Activated CD4-positive, alpha-beta memory T cell treated with anti-CD3 and anti-CD28 coated beads for 36 hours (primary cell): Measurements from ENCODE around the gene UBE2G1. TPM values are rescaled to one million over a fixed set of nuclear protein-coding genes. Genes with fewer than 3 reads are reported as not detected.
"Not testable (repeated sequence)": the region's sequence is repeated elsewhere in the genome, so short reads cannot be mapped to it uniquely, and the experiment has no call there.

ENCODE experiments used
- CTCF ChIA-PET: fragments of 350-600 bp; sonication (Branson Sonifier 250); formaldehyde crosslinking; loops from one replicate; lab custom pipeline; 2021; ENCODE audit warnings: antibody characterized with exemption, inconsistent platforms; lab: Charles Lee
- POLR2A ChIA-PET: fragments of 350-600 bp; sonication (Branson Sonifier 250); formaldehyde crosslinking; loops from one replicate; lab custom pipeline; 2021; ENCODE audit warnings: antibody characterized with exemption; lab: Charles Lee
- DNase-seq: peaks from one replicate; pipeline ENCODE4 v3.0.0-alpha.2; 2020
- H3K27ac Mint-ChIP-seq: one replicate; pipeline ENCODE4 v1.8.0; 2021; ENCODE audit warnings: mixed read lengths
- H3K27me3 Mint-ChIP-seq: one replicate; pipeline ENCODE4 v1.8.0; 2021; ENCODE audit warnings: mixed read lengths
- H3K36me3 Mint-ChIP-seq: one replicate; pipeline ENCODE4 v1.8.0; 2021; ENCODE audit warnings: mixed read lengths
- H3K4me1 Mint-ChIP-seq: one replicate; pipeline ENCODE4 v1.8.0; 2021; ENCODE audit warnings: low read depth, mixed read lengths
- H3K4me3 Mint-ChIP-seq: one replicate; pipeline ENCODE4 v1.8.0; 2021; ENCODE audit warnings: mild to moderate bottlenecking, mixed read lengths
- H3K9me3 Mint-ChIP-seq: one replicate; pipeline ENCODE4 v1.8.0; 2021; ENCODE audit warnings: mixed read lengths
- intact Hi-C: fragments of 100-400 bp; cut with micrococcal nuclease; formaldehyde crosslinking; loops from one replicate; pipeline ENCODE4 v1.15.1; 2023
- total RNA-seq, 2 experiments: library from RNA; stranded (reverse); gene quantifications; one replicate each; pipeline ENCODE4 v1.2.3, GENCODE V29; 2021

UBE2G1 gene
- total RNA-seq, 2 experiments from 2014 or later = 54.4 to 57.6 TPM

DNA sequence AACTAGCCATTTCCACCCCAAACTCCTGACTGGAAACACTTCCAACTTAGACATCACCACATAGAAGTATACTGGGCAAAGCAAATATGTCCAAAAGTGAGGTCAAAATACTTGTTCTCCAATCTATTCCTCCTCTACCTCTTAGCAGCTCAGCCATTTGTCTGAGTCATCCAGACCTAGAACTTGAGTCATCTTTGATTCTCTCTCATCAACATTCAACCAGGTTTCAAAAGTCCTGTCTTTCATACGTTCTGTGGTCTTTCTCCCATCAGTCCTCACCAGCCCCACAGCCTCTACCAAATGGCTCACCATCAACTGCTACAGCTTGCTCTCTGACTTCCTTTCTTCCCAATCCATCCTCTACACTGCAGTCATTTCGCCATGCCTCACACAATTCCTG, 109.5 kb downstream of the UBE2G1 start:
- peaks cover 42% of the 10 kb centered on the region for H3K4me1 Mint-ChIP-seq
- POLR2A ChIA-PET = no interaction called here
- CTCF ChIA-PET = interaction anchor here (0.9 to 1.6 kb wide), 3 partner anchors 8 to 57 kb away, joined by 3 to 6 read pairs (median 4); no protein-coding TSS in a partner anchor
- H3K27ac Mint-ChIP-seq = no peak overlapping the region
- peaks cover 9% of the 10 kb centered on the region for H3K9me3 Mint-ChIP-seq
- H3K27me3 Mint-ChIP-seq = no peaks in the 10 kb centered on the region
- no peak for DNase-seq
- H3K4me3 Mint-ChIP-seq = no peak overlapping the region
- H3K36me3 Mint-ChIP-seq = peaks cover 23% of the 10 kb centered on the region
- intact Hi-C loops = no loop called here

GRCh38 chr17:4255271-4255670, 111.2 kb downstream of the UBE2G1 start:
- CTCF ChIA-PET, intact Hi-C loops, H3K9me3 Mint-ChIP-seq, H3K27ac Mint-ChIP-seq, POLR2A ChIA-PET, H3K4me3 Mint-ChIP-seq, DNase-seq, H3K27me3 Mint-ChIP-seq: not testable (repeated sequence)
- H3K36me3 Mint-ChIP-seq = peaks cover 19% of the 10 kb centered on the region
- peaks cover 44% of the 10 kb centered on the region for H3K4me1 Mint-ChIP-seq

DNA sequence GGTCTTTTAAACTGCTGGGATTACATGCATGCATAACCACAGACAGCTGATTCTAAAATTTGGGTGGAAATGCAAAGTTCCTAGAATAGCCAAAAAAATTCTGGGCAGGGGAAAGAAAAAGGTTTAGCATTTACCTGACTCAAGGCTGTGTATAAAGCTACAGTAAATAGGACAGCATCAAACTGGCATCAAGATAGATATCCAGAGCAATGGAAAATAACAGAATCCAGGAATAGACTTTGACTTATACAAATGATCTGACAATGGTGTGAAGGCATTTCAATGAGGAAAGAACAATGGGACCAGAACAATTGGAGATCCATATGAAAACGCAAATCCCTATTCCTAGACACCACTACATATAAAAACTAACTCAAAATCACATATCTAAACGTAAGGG, 115.6 kb downstream of the UBE2G1 start:
- DNase-seq = no peak
- Mint-ChIP-seq H3K36me3 (peaks cover 5% of the 10 kb centered on the region), H3K9me3 (no peaks in the 10 kb centered on the region), H3K27me3 (no peaks in the 10 kb centered on the region), H3K4me3 (no peak overlapping the region), H3K4me1 (peaks cover 52% of the 10 kb centered on the region), H3K27ac (no peak overlapping the region)
- ChIA-PET POLR2A (interaction anchor here (0.7 kb wide), 1 partner anchor 330 kb away, joined by 5 read pairs; no protein-coding TSS in a partner anchor), CTCF (interaction anchor here (0.5 to 3.0 kb wide), 4 partner anchors 35 to 170 kb away, joined by 3 to 17 read pairs (median 4); no protein-coding TSS in a partner anchor)
- intact Hi-C loops = no loop called here

GRCh38 chr17:4249452-4250029, 116.9 kb downstream of the UBE2G1 start:
- no peak overlapping the region for H3K4me3 Mint-ChIP-seq

GRCh38 chr17:4248504-4249277, 117.8 kb downstream of the UBE2G1 start:
- Mint-ChIP-seq H3K36me3 (peaks cover 2% of the 10 kb centered on the region), H3K9me3 (no peaks in the 10 kb centered on the region), H3K27me3 (no peaks in the 10 kb centered on the region), H3K27ac (no peak overlapping the region), H3K4me3 (no peak overlapping the region), H3K4me1 (peaks cover 47% of the 10 kb centered on the region)
- no peak for DNase-seq
- intact Hi-C loops = no loop called here
- ChIA-PET POLR2A (interaction anchor here (1.3 kb wide), 1 partner anchor 15 kb away, joined by 3 read pairs; the partner anchor contains the start of gene ANKFY1), CTCF (interaction anchor here (0.7 to 3.3 kb wide), 10 partner anchors 8 to 172 kb away, joined by 3 to 18 read pairs (median 4); no protein-coding TSS in a partner anchor)

More at GRCh38 chr17:4249452-4250029, 116.9 kb downstream of the UBE2G1 start:
- DNase-seq = no peak
- Mint-ChIP-seq H3K4me1 (peaks cover 48% of the 10 kb centered on the region), H3K9me3 (no peaks in the 10 kb centered on the region), H3K27me3 (no peaks in the 10 kb centered on the region), H3K36me3 (peaks cover 2% of the 10 kb centered on the region), H3K27ac (no peak overlapping the region)
- intact Hi-C loops = no loop called here
- POLR2A ChIA-PET = interaction anchor here (1.3 kb wide), 2 partner anchors 14 to 106 kb away, joined by 3 to 6 read pairs; partner anchors contain the start of gene ANKFY1
- CTCF ChIA-PET = interaction anchor here (0.6 to 3.3 kb wide), 11 partner anchors 8 to 171 kb away, joined by 3 to 18 read pairs (median 5); no protein-coding TSS in a partner anchor

GRCh38 chr17:4247971-4248388, 118.5 kb downstream of the UBE2G1 start:
- Mint-ChIP-seq H3K27ac (no peak overlapping the region), H3K4me3 (no peak overlapping the region), H3K9me3 (no peaks in the 10 kb centered on the region), H3K4me1 (peaks cover 42% of the 10 kb centered on the region), H3K27me3 (no peaks in the 10 kb centered on the region), H3K36me3 (peaks cover 2% of the 10 kb centered on the region)
- no peak for DNase-seq
- POLR2A ChIA-PET = no interaction called here
- CTCF ChIA-PET = interaction anchor here (1.2 to 3.3 kb wide), 2 partner anchors 12 to 15 kb away, joined by 3 to 18 read pairs; no protein-coding TSS in a partner anchor
- intact Hi-C loops = no loop called here

DNA sequence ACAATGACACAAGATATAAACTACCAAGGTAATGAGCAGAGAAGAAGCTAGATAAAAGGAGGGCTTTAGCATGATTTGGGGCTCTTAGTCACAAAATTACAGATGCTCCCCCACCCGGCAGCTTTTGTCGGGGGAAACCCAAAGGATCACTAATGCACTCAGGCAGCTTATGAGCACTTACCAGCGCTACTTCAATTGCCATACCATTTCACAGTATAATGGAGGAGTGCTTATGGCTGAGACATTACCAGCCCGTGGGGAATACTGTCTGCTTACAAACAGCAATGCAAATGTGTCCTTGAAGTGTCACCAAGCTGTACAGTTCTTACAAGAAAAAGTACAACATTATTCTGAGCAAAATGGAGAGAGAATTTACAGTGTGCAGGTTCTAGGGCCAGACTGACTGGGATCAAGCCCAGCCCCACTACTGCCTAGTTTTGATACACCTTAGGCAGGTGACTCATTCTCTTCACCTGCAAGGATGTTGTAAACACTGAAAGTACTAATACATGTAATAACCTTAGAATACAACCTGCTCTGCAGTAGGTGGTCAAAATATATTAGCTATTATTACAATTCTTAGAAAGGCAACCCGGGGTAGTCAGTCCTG, 119.0 kb downstream of the UBE2G1 start:
- intact Hi-C loops = no loop called here
- peaks cover 2% of the 10 kb centered on the region for H3K36me3 Mint-ChIP-seq
- no peak for DNase-seq
- ChIA-PET POLR2A (no interaction called here), CTCF (interaction anchor here (0.9 to 3.3 kb wide), 4 partner anchors 10 to 48 kb away, joined by 3 to 18 read pairs (median 3); no protein-coding TSS in a partner anchor)
- H3K27ac Mint-ChIP-seq = no peak overlapping the region
- no peaks in the 10 kb centered on the region for H3K27me3 Mint-ChIP-seq
- peaks cover 40% of the 10 kb centered on the region for H3K4me1 Mint-ChIP-seq
- no peak overlapping the region for H3K4me3 Mint-ChIP-seq
- H3K9me3 Mint-ChIP-seq = no peaks in the 10 kb centered on the region

DNA sequence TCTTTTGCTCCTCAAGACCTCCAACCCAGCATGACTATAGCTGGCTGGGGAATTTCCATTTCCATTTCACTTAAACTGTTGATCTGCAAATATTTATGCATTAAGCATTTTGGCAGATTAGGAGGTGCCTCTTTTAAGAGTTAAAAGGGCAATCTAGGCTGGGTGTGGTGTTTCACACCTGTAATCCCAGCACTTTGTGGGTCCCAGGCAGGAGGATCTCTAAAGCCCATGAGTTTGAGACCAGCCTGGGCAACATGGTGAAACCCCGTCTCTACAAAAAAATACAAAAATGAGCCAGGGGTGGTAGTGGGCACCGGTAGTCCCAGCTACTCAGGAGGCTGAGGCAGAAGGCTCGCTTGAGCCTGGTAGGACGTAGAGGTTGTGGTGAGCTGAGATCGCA, 119.8 kb downstream of the UBE2G1 start:
- intact Hi-C loops = no loop called here
- peaks cover 38% of the 10 kb centered on the region for H3K4me1 Mint-ChIP-seq
- no peak overlapping the region for H3K4me3 Mint-ChIP-seq
- H3K27me3 Mint-ChIP-seq = no peaks in the 10 kb centered on the region
- H3K9me3 Mint-ChIP-seq = no peaks in the 10 kb centered on the region
- no peak for DNase-seq
- CTCF ChIA-PET = interaction anchor here (0.7 to 1.5 kb wide), 4 partner anchors 10 to 47 kb away, joined by 3 to 5 read pairs (median 3); no protein-coding TSS in a partner anchor
- peaks cover 2% of the 10 kb centered on the region for H3K36me3 Mint-ChIP-seq
- H3K27ac Mint-ChIP-seq = no peak overlapping the region
- POLR2A ChIA-PET = no interaction called here

DNA sequence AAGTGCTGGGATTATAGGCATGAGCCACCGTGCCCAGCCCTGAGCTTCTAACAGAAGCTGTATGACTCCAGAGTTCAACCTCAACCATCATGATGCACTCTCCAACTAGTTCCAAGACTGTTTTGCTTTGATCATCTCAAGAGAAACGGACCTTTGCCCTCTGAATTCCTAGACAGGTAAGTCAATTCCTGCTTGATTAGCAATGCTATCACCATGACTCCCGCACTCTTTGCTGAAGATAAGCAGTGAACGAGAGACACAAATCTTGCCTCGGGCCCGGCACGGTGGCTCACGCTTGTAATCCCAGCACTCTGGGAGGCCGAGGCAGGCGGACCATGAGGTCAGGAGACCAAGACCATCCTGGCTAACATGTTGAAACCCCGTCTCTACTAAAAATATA, 124.9 kb downstream of the UBE2G1 start:
- no peak overlapping the region for H3K27ac Mint-ChIP-seq
- H3K36me3 Mint-ChIP-seq = peaks cover 11% of the 10 kb centered on the region
- H3K9me3 Mint-ChIP-seq = no peaks in the 10 kb centered on the region
- POLR2A ChIA-PET = no interaction called here
- CTCF ChIA-PET = interaction anchor here (0.6 to 1.0 kb wide), 3 partner anchors 41 to 591 kb away, joined by 3 read pairs; no protein-coding TSS in a partner anchor
- peaks cover 3% of the 10 kb centered on the region for H3K4me1 Mint-ChIP-seq
- no peaks in the 10 kb centered on the region for H3K27me3 Mint-ChIP-seq
- DNase-seq = no peak
- H3K4me3 Mint-ChIP-seq = no peak overlapping the region
- intact Hi-C loops = no loop called here

GRCh38 chr17:4236456-4236855, 130.0 kb downstream of the UBE2G1 start:
- Mint-ChIP-seq H3K4me1 (peaks cover 16% of the 10 kb centered on the region), H3K27ac (no peak overlapping the region), H3K36me3 (peaks cover 27% of the 10 kb centered on the region), H3K27me3 (no peaks in the 10 kb centered on the region), H3K9me3 (no peaks in the 10 kb centered on the region), H3K4me3 (no peak overlapping the region)
- CTCF ChIA-PET = no interaction called here
- POLR2A ChIA-PET = no interaction called here
- intact Hi-C loops = no loop called here
- DNase-seq = no peak

DNA sequence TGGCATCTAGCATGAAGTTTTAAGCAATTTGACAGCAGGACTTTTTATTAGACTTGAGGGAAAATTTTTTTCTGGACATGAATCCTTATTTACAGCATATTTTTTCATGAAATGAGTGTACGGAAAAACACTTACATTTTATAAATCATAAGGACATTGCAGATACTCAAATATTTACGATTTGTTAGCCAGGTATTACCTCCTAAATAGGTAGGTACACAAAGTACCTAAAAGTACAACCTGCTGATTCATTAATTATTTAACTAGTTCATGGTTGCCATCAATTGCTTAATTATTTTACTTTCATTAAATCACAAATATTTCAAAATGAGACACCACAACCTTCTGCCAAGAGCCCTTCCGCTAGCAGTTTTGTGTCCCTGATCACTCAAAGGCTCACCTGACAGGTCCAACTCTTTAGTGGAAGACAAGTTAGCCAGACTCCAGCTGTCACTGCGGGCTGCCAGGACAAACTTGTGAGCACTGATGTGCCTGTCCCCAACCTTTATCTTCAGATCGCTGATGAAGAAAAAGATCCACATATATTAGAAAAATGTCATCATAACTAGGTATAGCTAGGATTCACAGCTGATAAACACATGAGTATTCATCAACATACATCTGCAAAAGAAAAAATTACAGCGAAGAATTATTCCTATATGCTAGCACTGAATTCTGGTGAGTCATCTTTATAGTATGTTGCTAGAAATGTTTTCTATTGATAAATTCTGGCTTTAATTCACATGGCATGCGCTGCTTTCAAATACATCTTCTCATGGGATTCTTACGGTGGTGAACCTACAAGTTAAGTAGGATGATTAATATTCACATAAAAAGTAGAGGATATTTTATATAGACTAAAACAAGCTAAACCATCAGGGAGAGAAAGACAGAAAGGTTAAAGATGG, 130.8 kb downstream of the UBE2G1 start:
- ChIA-PET CTCF (no interaction called here), POLR2A (no interaction called here)
- H3K4me3 Mint-ChIP-seq = no peak overlapping the region
- peaks cover 25% of the 10 kb centered on the region for H3K36me3 Mint-ChIP-seq
- peaks cover 16% of the 10 kb centered on the region for H3K4me1 Mint-ChIP-seq
- H3K9me3 Mint-ChIP-seq = no peaks in the 10 kb centered on the region
- intact Hi-C loops = no loop called here
- no peak overlapping the region for H3K27ac Mint-ChIP-seq
- no peaks in the 10 kb centered on the region for H3K27me3 Mint-ChIP-seq
- DNase-seq = no peak
